SW480 (cell line): Measurements from ENCODE around the gene CPSF3.
"Not testable (repeated sequence)": the region's sequence is repeated elsewhere in the genome, so short reads cannot be mapped to it uniquely, and the experiment has no call there.

Experiments
- DNase-seq: peaks from one replicate; pipeline ENCODE4 v3.0.0-alpha.2; 2016; ENCODE audit warnings: low spot score

CPSF3 gene

DNA sequence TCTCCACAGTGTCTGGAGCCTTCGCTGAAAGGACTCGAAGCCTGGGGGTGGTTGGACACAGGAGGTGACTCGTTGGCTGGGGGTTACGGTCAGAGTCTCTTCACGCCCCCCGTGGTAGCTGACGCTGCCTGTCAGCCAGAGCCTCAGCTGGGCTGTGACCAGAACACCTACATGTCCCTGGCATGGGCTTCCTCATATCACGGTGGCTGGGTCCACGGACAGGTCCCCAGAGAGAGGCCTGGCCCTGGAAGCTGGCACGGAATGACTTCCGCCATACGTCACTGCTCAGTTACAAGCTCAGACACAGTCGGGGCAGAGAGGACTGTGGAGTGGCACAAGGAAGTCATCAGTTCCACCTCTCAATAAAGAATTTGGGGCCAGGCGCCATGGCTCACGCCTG lies 28.6 kb upstream of the CPSF3 start:
- DNase-seq, result no peak

DNA sequence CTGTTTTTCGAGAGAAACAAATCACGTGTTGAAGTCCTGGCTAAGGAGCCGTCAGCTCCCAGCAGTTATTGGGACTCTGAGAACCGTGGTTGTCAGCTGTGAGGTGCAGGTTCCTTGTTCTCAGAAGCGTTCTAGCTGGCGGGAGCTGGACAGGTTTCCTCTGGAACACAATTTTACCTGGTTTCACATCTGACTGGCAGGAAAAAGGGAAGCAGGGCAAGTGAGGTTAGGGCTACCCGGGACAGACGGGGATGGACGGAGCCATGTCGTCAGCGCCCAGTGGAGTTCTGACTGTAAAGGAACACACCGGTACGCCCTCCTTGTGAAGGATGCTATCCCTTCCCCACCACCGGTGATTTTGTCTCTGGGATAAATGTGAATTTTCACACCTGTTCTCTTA lies 26.3 kb upstream of the CPSF3 start:
- no peak for DNase-seq

DNA sequence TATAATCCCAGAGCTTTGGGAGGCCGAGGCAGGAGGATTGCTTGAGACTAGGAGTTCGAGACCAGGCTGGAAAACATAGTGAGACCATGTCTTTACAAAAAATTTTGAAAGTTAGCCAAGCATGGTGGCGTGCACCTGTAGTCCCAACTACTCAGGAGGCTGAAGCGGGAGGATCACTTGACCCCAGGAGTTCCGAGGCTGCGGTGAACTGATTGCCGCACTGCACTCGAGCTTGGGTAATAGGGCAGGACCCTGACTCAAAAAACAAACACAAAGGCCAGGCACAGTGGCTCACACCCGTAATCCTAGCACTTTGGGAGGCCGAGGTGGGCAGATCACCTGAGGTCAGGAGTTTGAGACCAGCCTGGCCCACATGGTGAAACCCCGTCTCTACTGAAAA lies 25.2 kb upstream of the CPSF3 start:
- not testable (repeated sequence) for DNase-seq

DNA sequence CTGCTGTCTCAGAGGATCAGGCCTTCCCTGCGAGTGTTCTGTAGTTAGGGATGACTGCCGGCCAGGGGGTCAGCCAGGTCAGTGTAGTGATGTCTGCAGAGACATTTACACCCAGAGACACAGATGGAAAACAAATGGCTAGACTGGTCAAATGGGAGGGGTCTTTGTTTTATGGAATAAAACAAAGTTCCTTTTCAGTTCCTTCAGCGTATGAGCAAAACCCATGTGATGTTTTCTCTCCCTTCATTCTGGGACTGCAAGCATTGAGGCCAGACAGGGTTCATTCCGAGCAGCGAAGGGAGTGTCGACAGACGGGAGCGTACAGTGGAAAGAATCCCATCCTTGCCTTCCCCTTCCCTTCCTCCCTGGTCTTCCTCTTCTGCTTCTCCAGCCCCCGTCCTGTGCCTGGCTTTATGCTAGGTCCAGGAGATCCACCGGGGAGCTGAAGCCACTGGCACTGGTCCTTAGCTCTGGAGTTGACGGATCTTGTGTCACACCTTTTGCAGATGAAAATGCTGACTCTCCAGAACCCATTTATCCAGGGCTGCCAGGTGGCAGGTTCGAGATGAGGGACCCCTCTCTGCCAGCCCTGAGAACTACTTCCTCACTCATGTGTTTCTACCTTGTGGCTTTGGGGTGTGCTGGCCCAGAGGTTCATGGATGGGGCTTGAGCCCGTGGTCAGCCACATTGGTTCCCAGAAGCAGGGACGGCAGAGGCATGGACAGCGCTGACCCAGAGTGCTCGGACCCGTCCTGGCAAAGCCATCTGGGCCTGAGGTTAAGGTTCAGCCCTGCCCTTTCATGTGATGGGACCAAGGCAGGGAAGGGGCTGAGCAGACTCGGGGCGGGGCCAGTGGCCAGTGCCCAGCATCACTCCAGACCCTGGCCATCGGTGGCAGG lies 24.3 kb upstream of the CPSF3 start:
- no peak for DNase-seq

DNA sequence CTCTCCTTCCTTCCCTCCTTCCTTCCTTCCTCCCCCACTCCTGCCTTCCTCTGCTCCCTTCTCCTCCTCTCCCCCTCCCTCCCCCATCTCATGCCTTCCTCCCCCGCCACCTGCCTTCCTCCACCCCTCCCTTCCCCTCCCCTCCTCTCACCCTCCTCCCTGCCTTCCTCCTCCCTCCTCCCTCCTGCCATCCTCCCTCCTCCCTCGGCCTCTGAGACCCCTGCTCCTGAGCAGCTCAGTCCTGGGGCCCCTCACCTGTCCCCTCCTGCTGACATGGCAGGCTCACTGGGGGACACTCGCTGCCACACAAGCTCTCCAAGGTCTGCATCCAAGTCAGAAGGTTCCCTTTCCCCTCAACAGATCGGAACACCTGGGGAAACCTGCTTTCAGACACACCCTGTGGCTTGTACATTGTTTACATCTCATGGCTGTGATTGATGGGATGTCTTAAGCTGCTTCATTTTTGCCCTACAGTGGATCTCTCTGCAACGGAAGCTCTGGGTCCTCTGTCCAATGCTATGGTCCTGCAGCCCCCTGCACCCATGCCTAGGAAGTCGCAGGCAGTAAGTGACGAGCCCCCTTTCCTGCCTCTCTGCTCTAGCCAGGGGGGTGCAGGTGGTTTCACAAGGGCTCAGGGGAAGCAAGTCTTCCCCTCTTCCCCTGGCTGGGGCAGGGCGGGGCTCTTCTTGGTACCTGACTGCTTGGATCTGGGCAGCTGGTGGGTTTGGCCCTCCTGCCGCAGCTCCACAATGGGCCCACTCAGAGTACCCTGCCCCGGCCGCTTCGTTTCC lies 23.0 kb upstream of the CPSF3 start:
- DNase-seq, result no peak

DNA sequence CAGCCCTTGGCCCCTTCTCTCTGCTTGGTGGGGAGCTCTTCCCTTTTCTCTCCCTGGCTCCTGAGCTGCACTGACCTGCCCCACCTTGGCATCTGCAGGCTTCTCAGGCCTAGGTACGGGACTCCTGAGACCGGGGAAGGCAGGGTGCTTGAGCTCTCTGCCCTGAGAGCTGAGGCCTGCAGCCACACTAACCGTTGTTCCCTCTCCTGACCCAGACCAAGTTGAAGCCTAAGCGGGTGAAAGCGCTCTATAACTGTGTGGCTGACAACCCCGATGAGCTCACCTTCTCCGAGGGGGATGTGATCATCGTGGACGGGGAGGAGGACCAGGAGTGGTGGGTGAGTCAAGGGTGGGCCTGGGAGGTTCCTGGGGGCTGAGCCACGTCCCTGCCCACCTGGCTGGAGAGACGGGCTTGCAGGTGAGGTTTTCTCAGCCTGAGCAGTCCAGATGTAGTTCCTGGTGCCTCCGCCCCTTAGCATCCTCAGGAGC lies 22.4 kb upstream of the CPSF3 start:
- no peak for DNase-seq

DNA sequence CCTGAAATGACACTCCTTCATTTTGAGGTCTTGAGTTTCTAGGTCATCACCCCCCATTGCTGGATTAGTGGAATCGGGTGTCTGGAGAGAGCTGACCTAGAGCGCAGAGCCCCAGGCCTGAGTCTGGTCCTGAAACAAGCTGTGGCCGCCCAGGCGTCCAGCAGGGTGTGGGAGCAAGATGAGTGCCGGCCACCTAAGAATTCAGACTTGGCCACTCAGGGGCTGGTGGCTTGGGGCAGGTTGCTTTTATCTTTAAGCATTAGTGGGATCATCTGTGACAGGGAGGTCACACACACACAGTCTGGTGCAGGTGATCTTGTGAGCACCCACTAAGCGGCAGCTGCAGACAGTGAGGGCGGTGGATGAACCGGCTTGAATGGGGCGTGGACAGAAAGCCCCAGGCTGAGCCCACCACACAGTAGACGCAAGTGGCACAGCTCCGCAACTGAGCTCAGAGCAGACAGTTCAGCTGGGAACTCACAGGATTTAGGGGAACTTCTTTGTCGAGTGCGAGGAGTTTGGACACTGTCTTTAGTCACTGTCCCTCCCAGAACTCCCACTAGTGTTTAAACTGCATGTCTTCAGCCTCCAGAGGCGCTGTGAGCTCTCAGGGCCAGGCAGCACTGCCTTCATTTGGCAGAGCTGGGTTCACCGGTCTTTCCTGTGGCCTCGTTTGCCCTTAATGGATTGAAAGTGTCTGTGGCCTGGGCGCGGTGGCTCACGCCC lies 21.6 kb upstream of the CPSF3 start:
- DNase-seq, result no peak

DNA sequence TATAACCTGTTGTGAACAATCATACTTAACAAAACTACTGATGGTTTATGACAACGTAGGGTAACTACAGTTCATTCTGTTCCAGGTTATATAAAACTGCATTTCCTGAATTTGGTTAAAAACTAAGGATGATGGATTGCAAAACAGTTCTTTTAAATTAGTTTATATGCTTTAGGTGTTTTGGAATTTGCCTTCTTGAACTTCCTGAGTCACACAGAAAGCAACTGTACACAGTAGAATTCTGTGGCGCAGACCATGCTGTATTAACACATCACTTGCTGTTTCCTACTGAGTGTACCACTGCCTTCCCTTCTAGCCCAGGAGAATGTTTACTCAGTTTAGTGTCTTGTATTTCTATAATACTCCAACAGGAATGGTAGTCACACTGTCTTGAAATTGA lies 19.5 kb upstream of the CPSF3 start:
- no peak for DNase-seq

DNA sequence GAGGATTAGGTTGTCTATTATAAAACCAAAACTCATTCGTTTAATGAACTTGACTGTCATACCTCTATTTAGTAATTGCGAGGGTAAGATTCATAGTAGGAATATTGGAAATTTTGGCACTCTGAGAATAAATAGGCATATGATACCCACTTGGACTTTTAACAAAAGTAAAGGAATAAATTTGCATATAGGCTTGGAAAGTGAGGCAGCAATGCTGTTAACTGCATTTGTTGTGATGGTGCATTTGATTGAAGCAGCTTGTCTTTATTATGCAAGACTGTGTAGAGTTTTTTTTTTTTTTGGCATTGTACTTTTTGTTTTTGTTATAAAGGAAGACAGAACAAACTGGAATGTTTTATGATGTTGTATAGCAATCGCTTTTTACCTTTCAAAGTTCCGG lies 19.0 kb upstream of the CPSF3 start:
- DNase-seq, result no peak

DNA sequence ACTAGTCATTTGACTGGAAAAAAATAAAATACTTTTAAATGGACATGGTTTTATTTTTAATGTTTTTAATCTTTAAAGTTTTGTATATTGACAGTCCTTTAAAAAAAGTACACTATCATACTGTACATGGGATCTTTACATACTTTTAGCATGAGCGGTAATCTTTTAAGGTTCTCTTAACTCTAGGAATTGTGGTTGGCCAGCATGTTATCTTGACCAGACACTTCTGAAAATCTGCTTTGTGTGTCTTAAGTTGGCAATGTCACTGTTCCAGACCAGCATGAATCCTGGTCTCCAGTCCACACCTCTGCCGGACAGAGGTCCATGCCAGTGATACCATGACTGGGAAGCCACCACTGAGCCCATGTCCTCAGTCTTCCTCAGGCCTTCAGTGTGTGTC lies 17.8 kb upstream of the CPSF3 start:
- DNase-seq, result no peak

DNA sequence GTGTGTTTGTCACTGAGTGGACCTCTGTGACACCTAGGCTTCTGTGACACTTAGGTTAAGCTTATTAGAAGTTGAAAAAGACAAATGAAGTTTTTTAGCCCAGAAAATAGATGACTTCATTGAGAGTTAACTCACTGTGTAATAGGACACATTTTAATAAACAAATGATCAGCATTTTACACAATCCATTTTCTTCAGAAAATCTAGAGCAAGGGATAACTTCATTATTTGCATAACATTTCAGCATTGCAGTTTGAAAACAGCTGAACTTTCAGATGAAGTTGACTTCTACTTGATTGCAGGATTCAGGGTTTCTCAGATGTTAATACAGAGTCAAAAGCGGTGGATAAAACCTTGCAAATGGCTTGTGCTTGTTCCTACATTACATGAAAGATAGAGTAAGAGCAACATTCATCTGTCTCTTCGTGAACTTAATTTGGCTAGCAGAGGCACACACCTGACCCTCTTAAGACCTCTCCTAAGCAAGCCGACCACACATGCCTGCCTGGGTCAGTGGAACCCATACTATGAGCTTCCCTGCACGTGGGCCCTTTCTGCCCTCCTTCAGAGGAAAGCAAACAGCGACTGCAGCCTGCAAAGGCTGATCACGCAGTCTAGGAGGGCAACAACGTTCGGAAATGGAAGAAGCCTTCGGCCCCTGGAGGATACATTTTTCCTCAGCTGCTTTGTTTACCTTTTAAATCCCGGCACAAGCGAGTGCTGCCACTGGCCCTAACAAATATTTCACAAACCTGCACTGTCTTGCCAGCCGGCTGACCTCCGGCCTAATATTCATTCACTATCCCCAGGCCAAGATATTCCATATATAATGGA lies 16.7 kb upstream of the CPSF3 start:
- no peak for DNase-seq

DNA sequence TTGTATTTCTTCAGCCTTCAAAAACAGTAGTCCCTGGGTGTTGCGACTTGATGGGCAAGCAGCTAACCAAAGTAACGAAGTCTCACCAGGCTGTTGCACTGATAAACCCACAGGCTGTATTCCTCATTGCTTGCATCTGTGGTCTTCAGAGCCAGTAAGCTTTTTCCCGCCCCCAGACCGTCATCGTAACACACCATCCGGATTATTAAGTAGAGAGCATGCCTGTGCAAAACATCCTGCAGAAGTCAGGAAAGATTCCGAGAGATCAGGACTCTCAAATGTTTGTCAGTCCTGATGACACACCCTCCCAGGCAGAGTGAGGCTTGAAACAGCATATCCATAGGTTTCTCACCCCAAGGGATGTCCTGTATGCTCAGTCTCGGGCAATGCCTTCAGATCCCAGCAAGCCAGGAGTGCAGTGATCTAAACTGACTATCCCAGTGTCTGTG lies 16.1 kb upstream of the CPSF3 start:
- no peak for DNase-seq

DNA sequence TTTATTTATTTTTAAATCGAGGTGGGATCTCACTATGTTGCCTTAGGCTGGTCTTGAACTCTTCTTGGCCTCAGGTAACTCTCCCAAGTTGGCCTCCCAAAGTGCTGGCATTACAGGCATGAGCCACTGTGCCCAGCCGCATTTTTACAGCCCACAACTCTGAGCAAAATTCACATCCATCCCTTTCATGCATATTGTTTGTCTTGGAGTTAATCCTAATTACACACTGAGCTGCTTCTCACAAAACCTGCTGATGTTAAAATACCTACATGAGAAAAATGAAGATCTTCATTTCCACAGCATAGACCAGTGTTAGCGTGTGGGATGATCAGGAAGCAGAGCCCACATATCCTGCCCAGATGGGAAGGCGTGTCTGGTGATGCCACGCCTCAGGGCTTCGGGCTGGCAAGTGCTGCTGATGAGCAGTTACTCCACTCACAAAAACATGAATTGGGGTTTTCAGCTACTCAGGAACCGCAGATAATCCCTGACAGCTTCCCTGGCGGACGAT lies 14.8 kb upstream of the CPSF3 start:
- peak; percentile 44 for DNase-seq

DNA sequence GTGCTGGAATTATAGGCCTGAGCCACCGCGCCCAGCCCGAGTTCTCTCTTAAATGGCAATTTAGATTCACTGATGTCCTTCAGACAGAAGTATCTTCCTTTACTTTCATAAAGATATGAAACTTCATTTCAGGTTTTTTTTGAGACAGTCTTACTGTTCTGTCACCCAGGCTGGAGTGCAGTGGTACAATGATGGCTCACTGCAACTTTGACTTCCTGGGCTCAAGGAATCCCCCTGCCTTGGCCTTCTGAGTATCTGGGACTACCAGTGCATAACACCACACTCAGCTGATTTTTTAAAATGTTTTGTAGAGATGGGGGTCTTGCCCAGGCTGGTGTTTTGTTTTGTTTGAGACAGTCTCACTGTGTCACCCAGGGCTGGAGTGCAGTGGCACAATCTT lies 13.3 kb upstream of the CPSF3 start:
- no peak for DNase-seq

DNA sequence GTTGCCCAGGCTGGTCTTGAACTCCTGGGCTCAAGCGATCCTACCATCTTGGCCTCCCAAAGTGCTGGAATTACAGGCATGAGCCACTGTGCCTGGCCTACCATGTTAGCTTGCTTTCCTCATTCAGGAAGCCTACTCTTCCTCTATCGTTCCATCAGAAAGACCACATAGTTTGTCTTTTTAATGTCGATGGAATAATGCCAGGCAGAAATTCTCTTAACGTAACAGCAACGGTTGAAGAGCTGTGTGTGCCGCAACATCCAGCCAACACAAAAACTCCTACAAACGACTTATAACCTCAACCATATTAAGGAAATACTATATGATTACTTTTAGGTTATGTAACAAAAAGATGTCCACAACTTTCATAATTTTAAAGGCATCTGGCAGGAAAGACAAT lies 10.7 kb upstream of the CPSF3 start:
- DNase-seq, result no peak

DNA sequence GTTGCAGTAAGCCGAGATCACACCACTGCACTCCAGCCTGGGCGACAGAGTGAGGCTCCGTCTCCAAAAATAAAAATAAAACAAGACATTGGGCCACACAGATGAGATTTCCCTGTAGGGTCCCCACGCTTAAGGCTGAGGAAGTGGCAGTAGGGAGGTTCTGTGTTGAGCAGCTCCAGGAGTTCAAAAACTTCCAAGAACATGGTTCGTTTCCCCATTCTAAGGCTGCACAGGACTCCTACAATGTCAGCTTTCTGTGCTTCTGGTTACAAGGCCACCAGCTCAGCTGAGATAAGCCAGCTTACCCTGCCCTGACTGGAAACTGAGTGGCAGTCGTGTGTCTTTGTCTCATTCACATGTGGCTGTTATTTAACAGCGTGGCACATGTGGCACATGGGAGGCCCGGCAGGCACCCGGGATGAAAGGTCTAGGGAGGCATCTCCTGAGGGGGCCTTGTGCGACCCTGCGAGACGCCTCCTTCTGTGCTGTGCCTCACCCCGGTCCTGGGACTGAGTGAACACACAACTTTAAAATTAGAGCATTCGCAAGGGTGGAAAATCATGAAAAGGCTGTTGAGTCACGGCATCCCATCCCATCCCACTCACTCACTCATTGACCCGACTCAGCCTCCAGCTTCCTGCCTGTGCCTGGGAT lies 7.8 kb upstream of the CPSF3 start:
- no peak for DNase-seq

DNA sequence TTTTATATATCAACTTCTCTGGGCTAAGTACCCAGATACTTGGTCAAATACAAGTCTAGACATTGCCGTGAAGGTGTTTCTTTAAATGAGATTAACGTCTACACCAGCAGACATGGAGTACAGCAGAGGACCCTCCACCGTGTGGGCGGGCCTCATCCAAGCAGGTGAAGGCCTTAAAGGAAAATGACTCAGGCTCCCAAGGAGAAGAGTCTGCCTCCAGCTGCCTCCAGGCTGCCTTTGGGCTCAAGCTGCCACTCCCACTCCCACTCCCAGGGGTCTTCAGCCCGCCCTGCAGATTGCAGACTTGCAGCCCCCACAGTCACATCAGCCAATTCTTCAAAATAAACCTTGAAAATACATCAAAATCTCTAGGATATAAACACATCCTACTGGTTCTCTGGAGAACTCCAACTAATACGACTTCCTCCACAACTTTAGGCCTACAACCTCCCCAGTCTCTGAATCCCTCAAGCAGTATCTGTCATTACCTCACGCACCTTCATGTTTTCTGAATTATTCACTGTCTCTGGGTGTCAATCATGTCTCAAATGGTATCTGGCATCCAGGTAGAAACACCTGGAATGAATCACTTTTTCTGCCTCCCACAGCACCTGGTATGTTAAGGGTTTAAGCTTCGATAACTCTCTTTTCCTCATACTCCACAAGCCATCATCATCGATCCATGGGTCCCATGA lies 7.0 kb upstream of the CPSF3 start:
- DNase-seq, result no peak

DNA sequence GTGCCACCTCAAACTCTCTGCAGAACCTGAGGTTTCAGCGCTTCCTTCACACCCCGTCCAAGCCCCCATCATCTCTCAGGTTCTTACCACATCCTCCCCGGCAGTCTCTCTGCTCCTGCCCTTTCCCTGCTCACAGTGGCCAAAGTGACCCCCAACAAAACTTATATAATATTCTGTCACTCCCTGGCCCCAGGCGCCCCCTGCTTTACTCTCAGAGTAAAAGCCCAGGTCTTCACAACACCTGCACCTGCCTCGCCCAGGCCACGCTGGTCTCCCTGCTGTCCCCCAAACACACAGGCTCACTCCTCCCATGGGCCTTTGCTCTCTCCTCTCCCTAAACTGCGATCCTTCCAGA lies 6.5 kb upstream of the CPSF3 start:
- no peak for DNase-seq

DNA sequence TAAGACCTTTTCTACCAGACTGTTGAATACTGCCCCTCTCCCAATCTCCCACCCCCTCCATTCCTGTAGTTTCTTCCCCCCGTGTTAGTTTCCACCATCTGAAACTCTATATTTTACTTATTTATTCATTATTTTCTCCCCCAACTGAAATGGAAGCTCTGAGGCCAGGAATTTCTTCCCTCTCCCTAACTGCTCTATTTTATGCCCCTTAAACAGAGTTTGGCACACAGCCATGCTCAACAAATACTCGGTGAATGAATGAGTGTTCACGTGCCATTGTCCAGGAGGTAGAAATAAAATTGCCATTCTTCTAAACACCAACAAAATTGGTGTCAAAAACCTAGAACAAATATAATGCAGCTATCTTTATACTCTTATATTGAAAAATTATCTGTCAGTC lies 5.7 kb upstream of the CPSF3 start:
- DNase-seq, result no peak

DNA sequence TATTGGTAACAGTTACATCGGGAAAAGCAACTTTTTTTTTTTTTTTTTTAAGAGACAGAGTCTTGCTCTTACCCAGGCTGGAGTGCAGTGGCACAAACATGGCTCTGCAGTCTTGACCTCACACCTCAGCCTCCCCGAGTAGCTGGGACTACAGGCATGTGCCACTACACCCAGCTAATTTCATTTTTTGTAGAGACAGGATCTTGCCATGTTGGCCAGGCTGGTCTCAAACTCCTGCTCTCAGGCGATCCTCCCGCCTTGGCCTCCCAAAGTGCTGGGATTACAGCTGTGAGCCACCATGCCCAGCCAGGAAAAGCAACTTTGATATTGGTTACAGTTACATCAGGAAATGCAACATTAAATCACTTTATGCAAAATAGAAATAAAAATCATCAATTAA lies 4.7 kb upstream of the CPSF3 start:
- DNase-seq, result no peak
